HG03103 (cell line): ENCODE data around the gene PNMT.

ENCODE experiments used
- ATAC-seq: cut with Tn5 transposase; IDR thresholded peaks from one replicate; pipeline ENCODE4 v1.9.1; 2021; ENCODE audit warnings: low read depth; ENCODE audit not compliant: unreplicated experiment

Gene PNMT, protein sequence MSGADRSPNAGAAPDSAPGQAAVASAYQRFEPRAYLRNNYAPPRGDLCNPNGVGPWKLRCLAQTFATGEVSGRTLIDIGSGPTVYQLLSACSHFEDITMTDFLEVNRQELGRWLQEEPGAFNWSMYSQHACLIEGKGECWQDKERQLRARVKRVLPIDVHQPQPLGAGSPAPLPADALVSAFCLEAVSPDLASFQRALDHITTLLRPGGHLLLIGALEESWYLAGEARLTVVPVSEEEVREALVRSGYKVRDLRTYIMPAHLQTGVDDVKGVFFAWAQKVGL

DNA sequence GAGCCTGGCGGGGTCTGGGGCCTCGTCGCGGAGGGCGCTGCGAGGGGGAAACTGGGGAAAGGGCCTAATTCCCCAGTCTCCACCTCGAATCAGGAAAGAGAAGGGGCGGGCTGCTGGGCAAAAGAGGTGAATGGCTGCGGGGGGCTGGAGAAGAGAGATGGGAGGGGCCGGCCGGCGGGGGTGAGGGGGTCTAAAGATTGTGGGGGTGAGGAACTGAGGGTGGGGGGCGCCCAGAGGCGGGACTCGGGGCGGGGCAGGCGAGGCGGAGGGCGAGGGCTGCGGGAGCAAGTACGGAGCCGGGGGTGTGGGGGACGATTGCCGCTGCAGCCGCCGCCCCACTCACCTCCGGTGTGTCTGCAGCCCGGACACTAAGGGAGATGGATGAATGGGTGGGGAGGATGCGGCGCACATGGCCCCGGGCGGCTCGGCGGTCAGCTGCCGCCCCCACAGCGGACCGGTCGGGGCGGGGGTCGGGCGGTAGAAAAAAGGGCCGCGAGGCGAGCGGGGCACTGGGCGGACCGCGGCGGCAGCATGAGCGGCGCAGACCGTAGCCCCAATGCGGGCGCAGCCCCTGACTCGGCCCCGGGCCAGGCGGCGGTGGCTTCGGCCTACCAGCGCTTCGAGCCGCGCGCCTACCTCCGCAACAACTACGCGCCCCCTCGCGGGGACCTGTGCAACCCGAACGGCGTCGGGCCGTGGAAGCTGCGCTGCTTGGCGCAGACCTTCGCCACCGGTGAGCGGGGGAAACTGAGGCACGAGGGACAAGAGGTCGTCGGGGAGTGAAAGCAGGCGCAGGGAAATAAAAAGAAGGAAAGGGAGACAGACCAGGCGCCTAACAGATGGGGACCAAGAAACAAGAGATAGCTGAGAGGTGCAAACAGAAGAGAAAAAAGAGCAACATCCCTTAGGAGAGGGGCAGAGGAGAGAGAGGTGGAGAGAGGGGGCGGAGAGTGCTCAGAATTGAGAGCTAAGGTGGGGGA is at the start of gene PNMT:
TSS of gene PNMT (plus strand) at position 509 of the 980 bp plus-strand sequence. CDS start at position 532, 23 bp downstream.
- no peak for ATAC-seq

DNA sequence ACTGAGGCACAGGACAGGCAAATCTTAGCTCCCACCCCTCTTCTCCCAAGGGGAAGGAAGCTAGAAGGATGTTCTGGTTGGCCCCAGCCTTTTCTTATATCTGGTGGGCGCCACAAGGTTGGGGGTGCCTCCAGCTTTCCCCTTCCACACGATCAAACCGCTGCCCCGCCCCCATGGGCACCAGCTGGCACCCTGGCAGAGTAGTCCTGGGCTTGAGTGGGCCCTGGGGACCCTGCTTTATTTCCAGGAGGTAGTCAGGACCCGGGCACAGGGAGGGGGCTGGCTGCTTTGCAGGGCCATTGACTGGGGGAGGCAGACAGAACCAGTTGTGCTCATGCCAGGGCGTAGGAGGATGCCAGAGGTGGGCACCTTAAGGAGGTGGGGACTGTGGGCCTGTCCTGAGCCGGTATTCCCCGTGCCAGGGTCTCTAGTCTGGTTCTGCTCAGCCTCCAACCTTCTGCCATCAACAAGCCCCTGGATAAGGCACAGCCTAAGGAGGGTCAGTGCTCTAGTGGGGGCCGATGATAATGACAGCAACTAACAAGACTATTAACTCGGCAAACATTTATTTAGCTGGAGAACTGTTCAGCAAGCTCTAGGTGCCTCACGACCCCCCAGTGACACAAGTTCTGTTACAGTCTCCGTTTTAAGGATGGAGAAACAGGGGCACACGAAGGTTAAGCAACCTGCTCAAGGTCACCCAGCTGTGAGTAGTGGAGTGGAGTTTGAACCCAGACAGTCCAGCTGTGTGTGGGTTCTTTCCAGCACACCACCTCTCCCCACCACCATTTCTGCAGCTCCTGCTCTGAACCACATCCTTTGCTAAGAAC is 49.1 kb upstream of the PNMT start:
- ATAC-seq, result no peak

DNA sequence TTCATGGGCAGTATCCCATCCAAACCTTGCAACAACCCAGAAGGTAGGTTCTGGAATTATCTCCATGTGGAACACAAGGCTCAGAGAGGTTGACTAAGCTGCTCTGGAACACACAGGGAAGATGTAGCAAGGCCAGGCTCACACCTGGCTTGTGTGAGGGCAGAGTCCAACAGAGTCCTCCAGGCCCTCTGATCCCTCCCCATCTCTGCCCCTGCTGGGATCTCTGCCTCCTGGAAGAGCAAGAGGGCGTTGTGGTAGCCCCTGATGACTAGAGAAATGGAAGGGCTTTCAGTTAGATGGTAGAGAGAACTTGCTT is 48.5 kb upstream of the PNMT start:
- no peak for ATAC-seq

DNA sequence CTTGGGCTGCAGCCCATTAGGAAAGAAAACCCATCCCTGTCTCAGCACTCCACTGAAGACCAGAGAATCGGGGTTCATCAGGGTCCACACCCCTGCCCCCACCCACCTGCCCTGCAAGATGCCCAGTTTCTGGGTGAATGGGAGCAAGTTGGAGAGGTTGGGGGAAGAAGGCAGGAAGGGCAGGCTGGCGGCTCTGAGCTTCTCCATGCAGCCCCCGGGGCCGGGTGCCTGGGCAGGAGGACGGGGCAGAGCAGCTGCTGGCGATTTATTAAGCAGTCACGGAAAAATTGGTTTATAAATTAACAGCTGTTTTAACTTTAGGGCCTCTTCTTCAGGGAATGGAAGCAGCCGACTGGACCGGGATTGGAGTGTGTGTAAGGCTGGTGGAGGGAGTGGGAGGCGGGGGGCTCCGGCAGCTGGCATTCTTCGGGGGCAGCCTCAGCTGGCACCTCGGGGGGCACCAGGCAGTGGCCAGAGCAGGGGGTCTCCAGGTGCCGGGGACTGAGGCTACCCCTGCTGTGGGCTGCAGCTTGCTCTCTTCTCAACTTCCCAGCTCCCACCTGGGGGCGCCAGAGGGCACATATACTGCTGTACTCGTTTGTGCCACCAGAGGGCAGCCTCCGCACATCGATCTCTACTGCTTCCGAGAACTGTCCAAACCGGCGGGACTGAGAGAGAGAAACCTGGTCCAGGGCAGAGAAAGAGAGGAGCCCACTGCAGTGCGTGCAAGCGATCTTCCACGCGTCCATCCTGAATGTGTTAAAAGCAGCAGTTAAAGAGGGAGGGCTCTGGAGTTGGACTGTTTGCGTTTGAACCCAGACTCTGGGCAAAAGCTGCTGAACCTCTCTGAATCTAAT is 46.5 kb upstream of the PNMT start:
- no peak for ATAC-seq

DNA sequence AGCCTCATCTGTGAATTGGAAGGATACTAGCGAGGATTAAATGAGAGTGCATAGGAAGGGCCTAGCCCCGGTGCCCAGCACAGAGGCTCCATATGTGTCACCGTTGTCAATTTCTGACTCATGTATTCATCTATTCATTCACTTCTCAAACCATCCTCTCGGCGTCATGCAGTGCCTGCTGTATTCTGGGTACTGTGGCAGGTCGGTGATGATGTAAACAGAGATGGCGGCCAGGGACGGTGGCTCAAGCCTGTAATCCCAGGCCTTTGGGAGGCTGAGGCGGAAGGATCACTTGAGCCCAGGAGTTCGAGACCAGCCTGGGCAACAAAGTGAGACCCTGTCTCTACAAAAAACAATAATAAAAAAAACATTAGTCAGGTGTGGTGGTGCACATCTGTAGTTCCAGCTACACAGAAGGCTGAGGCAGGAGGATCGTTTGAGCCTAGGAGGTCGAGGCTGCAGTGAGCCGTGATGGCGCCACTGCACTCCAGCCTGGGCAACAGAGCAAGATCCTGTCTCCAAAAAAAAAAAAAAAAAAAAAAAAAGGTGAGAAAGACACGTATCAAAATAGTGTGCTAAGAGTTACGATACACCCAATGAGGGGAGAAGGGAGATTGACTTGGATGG is 45.8 kb upstream of the PNMT start:
- no peak for ATAC-seq

DNA sequence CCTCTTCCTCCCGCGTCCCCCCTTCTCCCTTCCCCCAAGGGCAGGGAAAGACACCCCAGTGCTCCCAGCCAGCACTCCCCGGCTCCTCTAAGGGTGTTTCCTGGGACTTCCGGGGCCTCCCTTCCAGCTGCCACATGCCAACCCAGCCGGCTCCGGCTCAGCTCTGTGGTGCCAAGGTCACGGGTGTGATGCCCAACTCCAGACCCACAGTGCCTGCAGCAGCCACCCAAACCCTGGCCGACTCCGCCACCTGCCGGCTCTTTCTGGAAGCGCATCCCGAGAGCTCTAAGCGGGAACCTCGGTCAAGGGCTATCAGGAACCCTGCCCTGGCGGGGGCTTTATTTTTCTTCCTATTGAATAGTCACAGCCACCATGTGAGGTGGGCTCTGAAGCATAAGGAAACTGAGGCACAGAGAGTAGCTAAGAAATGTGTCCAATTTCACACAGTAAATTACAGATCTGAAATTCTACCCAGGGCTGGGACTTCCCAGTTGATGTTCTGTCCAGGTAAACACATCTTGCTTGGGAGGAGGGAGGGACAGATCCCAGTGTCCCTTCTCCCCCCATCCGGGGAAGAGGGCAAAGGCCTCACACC is 44.8 kb upstream of the PNMT start:
- no peak for ATAC-seq

DNA sequence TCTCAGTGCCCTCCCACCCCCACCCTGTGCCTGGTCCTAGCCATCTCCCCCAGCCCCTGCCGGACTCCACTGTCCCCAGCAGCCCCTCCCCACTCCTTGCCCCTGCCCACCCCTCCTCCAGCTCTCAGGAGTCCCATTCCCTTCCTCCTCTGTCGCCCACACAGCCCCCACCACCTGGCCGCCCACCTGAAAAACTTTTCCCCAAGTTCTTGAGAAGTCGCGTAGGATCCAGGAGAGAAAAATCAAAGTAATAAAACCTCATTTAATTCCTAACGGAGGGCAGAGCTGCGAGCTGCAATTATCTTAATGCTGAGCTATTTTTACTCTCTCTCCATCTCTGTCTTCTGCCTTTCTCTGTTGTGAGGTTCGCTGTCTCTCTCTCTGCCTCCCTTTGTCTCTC is 43.9 kb upstream of the PNMT start:
- ATAC-seq, result no peak

DNA sequence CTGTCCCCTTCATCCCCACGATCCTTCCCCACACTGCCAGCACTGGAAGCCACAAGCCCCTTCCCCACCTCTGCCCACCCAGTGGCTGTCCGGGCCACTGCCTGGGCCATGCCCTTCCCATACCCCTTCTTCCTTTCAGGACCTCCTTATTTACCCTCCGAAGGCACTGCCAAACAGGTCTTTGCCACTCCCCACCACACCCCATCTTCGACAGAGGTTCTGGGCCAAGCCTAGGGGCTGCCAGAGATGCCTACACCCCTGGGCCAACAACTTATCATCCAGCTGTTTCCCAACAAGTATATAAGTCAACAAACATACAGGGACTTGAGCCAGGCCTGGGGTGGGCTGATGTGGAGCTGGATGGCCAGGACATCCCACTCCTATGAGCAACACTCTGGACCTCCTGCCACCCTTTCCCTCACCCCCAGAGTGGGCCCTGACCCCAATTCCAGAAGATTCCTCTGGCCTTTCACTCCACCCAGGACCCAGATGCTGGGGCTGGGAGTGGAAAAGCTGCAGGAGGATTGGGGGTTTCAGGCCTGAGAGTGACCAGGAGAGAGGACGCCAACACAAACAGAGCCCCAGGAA is 43.0 kb upstream of the PNMT start:
- ATAC-seq, result no peak

DNA sequence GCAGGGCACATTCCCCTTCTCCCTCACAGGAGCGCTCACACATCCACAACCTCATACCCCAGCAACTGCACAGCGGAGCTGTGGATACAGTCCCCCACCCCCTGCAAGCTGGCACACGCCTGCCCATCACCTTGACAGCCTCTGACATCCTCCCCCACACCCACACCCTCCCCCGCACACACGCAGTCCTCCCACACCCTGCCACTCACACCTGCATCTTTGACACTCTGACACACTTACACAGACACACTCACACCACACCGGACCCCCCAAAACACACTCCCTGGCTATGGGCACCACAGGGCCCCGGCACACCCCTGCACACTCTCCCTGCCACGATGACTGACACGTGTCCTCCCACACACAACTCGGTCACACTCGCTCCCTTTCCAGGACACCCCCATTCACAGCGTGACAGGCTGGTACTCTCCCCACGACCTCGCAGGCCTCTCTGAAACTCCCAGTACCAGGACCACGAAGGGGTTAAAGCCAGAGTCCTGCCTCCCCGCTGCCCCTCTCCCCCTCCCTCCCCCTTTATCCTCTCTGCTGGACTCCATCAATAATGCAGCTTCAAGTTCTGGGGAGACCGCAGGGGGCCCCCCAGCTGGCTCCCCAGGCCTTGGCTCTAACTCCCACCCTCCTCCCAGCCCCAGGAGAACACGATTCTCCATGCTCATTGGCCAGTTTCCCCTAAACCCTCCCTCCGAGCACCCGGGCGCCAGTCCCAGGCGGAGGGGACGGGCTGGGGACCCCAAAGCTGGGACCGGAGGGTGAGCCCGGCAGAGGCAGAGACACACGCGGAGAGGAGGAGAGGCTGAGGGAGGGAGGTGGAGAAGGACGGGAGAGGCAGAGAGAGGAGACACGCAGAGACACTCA is 41.8 kb upstream of the PNMT start, which contains the start of gene PPP1R1B:
TSS of gene PPP1R1B (plus strand) at position 782 of the 876 bp plus-strand sequence. CDS start 441 bp downstream, outside the sequence.
- no peak for ATAC-seq

DNA sequence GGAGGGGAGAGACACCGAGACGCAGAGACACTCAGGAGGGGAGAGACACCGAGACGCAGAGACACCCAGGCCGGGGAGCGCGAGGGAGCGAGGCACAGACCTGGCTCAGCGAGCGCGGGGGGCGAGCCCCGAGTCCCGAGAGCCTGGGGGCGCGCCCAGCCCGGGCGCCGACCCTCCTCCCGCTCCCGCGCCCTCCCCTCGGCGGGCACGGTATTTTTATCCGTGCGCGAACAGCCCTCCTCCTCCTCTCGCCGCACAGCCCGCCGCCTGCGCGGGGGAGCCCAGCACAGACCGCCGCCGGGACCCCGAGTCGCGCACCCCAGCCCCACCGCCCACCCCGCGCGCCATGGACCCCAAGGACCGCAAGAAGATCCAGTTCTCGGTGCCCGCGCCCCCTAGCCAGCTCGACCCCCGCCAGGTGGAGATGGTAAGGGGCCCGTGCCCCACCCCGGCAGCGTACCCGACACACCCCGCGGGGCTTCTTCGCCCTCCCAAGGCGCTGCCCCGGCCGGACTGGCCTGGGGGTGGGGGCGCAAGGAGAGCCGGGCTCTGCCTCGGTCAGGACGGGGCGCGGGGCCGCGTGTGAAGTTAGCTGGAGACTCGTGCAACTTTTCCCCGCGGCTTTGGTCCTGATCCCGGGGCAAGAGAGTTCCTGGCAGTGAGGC is 41.1 kb upstream of the PNMT start:
- ATAC-seq, result no peak

DNA sequence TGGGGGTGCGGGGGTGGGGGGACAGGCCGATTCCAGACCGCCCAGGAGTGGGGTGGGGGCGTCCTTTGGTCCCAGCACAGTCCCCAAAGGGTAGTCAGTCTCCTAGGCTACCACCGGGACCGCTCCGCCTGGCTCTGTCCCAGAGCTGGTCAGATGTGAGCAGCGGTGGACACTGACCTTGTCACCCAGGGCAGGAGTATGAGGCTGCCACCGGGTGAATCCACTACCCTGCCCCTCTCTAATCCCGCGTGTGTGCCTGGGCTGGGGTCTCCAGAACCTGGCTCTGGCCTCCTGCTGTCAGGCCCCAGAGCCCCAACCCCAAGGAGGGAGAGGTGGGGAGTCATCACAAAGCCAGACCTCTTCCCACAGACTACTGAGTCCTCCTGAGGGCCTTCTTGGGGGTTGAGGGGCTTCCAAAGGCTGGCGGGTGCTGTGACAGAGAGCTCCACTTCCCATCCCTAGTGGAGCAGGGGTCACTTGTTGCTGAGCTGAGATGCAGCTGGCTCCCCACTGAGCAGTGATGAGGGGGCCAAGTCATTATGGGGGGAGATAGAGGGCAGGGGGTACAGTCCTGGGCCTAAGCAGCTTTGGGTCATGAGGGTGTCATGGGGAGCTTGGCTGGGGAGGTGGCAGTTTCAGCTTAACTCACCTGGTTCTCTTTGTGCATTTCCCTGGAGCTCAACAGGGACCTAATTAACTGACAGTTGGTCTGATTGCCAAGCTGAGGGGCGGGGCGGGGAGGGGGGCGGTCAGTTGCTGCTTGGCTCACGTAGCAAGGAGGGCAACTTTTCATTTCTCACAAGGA is 40.3 kb upstream of the PNMT start:
- no peak for ATAC-seq

DNA sequence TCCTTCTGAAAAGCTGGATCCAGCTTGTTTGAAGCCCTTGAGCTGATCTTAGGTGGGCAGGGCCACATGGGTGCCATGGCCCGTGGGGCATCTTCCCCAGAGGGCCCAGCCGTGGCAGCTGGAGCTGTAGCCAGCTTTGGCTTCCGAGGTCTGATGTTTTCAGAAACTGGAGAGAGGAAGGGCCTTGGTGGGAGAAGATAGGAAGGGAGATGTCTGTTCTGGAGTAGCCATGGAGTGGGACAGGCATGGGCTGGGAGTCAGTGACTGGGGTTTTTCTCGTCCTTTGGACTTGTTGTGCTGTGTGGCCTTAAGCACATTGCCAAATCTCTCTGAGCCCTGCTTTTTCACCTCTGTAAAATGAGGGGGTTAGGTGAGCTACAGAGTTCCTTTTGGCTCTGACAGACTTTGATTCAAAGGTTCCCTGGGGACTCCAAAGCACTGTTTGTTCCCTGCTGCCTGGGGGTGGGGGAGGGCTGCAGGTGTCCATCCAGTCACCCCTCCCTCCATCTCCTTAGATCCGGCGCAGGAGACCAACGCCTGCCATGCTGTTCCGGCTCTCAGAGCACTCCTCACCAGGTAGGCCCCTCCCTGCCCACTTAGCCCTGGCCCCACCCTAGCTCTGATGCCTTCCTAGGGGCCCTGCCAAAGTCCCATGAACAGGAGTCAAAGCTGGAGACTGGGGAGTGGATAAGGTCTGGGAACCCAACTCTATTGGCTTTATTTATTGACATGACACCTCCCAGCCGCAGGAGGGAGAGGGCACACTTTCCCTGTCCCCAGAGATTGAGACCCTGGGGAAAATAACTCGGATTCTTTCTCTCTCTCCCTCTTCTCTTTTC is 39.4 kb upstream of the PNMT start:
- ATAC-seq, result no peak

DNA sequence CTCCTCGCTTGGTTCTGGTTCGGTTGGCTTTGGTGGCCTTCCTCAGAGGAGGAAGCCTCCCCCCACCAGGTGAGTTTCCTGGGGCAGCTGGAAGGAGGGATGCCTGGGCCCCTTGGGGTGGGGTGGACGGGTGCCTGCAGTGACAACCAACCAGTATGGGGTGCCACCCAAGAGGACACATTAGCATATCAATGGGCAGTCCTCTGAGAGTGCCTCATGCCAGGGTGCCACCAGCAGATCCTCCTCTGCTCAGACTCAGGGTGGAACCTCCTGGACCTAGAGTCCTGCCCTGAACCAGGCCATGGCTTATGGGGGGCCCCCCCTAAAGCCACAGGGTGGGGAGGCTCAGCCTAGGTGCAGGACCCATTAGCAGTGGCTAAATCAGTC is 38.8 kb upstream of the PNMT start:
- no peak for ATAC-seq

DNA sequence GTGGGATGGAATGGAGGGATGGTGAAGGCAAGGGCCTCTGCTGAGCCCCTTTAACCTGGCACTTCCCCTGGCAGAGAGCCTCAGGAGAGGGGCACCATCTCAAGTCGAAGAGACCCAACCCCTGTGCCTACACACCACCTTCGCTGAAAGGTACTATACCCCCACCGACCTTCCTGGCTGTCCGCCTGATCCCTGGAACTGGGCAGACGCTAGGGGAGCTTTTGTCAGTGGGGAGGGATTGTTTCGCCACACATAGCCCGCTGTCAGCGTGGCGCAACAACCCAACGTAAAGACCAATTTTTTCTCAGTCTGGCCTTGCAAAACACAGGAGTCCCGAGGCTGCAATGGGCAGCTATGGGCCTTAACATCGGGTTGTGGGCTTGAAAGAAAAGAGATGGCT is 38.4 kb upstream of the PNMT start:
- no peak for ATAC-seq

DNA sequence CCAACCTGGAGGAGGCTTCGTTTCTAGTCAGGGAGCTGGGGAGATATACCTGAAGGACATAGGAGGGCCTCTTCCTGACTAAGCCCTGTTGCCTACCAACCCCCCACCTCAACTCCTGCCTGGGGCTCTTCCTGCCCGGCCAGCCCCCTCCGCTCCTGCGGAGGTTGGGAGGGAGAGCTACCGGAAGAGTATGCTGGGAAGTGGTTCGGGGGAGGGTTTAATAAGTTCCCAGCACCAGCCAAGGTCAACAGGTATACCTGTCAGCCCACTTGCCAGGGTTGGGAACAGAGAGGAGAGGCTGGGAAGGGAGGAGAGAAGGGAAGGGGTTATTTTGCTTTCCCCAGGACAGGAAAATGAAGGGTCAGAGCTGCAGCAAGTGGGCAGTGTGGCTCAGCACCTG is 36.9 kb upstream of the PNMT start:
- ATAC-seq, result no peak
